Stimulated activated memory B cell treated with anti-CD40 and anti-IgM and Interleukin-4, amounts not matched to agents 10 μg/mL and 1 μg/mL and 100 μg/mL, for 72 hours (primary cell): ENCODE results near the gene CDC7.

Experiments
- ATAC-seq: fragments of 150-1000 bp; cut with Tn5 transposase; 2 replicates; pipeline ENCODE4 v1.10.0; 2021
- H3K27ac Mint-ChIP-seq: one replicate; pipeline ENCODE4 v1.8.0; 2022; ENCODE audit warnings: mild to moderate bottlenecking, mixed read lengths
- H3K27me3 Mint-ChIP-seq: one replicate; pipeline ENCODE4 v1.8.0; 2022; ENCODE audit warnings: mixed read lengths
- H3K36me3 Mint-ChIP-seq: one replicate; pipeline ENCODE4 v1.8.0; 2022; ENCODE audit warnings: mixed read lengths
- H3K4me1 Mint-ChIP-seq: one replicate; pipeline ENCODE4 v1.8.0; 2022; ENCODE audit warnings: mixed read lengths
- H3K4me3 Mint-ChIP-seq: one replicate; pipeline ENCODE4 v1.8.0; 2022; ENCODE audit warnings: mild to moderate bottlenecking, moderate library complexity, mixed read lengths
- H3K9me3 Mint-ChIP-seq: one replicate; pipeline ENCODE4 v1.8.0; 2022; ENCODE audit warnings: mixed read lengths

Gene CDC7

DNA sequence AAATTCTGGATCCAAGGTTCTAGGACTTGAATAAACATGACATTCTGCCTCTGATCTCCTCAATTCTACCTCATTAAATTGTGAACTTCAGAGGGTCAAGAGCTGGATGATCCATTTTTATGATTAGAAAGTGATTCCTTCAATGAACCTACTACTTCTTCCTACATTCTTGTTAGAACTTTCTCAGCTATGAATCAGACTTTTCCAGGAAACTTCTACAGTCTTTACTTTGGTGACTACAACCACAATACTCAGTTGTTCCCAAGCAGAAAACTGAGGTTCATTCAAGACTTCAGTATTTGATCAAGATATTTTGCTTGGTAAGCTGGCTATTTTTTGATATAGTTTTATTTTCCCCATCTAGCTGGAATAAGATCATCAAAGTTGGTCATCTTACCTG is 51.4 kb downstream of the CDC7 start:
- no peak overlapping the region for H3K27ac Mint-ChIP-seq
- H3K9me3 Mint-ChIP-seq: no peaks in the 10 kb centered on the region
- H3K36me3 Mint-ChIP-seq: no peaks in the 10 kb centered on the region
- peaks cover 18% of the 10 kb centered on the region for H3K27me3 Mint-ChIP-seq
- ATAC-seq: no peak
- no peaks in the 10 kb centered on the region for H3K4me1 Mint-ChIP-seq
- no peak overlapping the region for H3K4me3 Mint-ChIP-seq

- H3K9me3 Mint-ChIP-seq: no peaks in the 10 kb centered on the region
- H3K4me3 Mint-ChIP-seq: no peak overlapping the region
- peaks cover 13% of the 10 kb centered on the region for H3K27me3 Mint-ChIP-seq
- no peak for ATAC-seq
- no peak overlapping the region for H3K27ac Mint-ChIP-seq
- no peaks in the 10 kb centered on the region for H3K36me3 Mint-ChIP-seq
- no peaks in the 10 kb centered on the region for H3K4me1 Mint-ChIP-seq
Observed at GRCh38 chr1:91552596-91552995, 51.9 kb downstream of the CDC7 start.

GRCh38 chr1:91553177-91553591 is 52.5 kb downstream of the CDC7 start:
- no peaks in the 10 kb centered on the region for H3K9me3 Mint-ChIP-seq
- no peak overlapping the region for H3K4me3 Mint-ChIP-seq
- H3K27ac Mint-ChIP-seq: no peak overlapping the region
- no peaks in the 10 kb centered on the region for H3K4me1 Mint-ChIP-seq
- ATAC-seq: no peak
- no peaks in the 10 kb centered on the region for H3K36me3 Mint-ChIP-seq
- H3K27me3 Mint-ChIP-seq: peaks cover 12% of the 10 kb centered on the region

GRCh38 chr1:91555074-91555730 is 54.6 kb downstream of the CDC7 start:
- H3K4me1 Mint-ChIP-seq: no peaks in the 10 kb centered on the region
- no peaks in the 10 kb centered on the region for H3K9me3 Mint-ChIP-seq
- no peak overlapping the region for H3K27ac Mint-ChIP-seq
- H3K4me3 Mint-ChIP-seq: no peak overlapping the region
- peaks cover 12% of the 10 kb centered on the region for H3K27me3 Mint-ChIP-seq
- no peaks in the 10 kb centered on the region for H3K36me3 Mint-ChIP-seq
- no peak for ATAC-seq

GRCh38 chr1:91555821-91556531 is 55.3 kb downstream of the CDC7 start:
- H3K36me3 Mint-ChIP-seq: no peaks in the 10 kb centered on the region
- H3K27me3 Mint-ChIP-seq: peaks cover 12% of the 10 kb centered on the region
- ATAC-seq: peak; percentile 59
- no peaks in the 10 kb centered on the region for H3K9me3 Mint-ChIP-seq
- H3K4me1 Mint-ChIP-seq: no peaks in the 10 kb centered on the region
- H3K27ac Mint-ChIP-seq: no peak overlapping the region
- H3K4me3 Mint-ChIP-seq: no peak overlapping the region

- ATAC-seq: no peak
- Mint-ChIP-seq H3K27ac (no peak overlapping the region), H3K27me3 (peaks cover 12% of the 10 kb centered on the region), H3K4me3 (no peak overlapping the region), H3K4me1 (no peaks in the 10 kb centered on the region), H3K9me3 (no peaks in the 10 kb centered on the region), H3K36me3 (no peaks in the 10 kb centered on the region)
Observed at GRCh38 chr1:91556556-91556955, 55.9 kb downstream of the CDC7 start.

- no peaks in the 10 kb centered on the region for H3K4me1 Mint-ChIP-seq
- no peaks in the 10 kb centered on the region for H3K36me3 Mint-ChIP-seq
- no peak for ATAC-seq
- no peak overlapping the region for H3K4me3 Mint-ChIP-seq
- no peaks in the 10 kb centered on the region for H3K9me3 Mint-ChIP-seq
- H3K27ac Mint-ChIP-seq: no peak overlapping the region
- peaks cover 12% of the 10 kb centered on the region for H3K27me3 Mint-ChIP-seq
Observed at GRCh38 chr1:91557039-91557690, 56.5 kb downstream of the CDC7 start.

DNA sequence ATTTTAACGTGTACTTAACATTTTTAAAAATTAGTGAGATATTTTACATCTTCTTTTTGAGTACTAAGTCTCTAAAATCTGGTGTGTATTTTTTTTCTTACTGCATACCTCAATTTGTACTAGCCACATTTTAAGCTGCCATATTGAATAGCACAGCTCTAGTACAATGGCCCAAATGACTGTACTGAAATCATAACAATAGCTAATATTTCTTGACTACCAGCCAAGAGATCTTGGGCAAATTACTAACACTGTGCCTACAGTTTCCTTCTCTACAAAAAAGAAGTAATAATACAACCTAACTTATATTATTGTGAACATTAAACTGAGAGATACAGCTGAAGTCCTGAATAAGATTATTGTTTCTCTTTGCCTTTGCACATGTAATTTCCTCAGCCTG is 57.2 kb downstream of the CDC7 start:
- H3K27ac Mint-ChIP-seq: no peak overlapping the region

DNA sequence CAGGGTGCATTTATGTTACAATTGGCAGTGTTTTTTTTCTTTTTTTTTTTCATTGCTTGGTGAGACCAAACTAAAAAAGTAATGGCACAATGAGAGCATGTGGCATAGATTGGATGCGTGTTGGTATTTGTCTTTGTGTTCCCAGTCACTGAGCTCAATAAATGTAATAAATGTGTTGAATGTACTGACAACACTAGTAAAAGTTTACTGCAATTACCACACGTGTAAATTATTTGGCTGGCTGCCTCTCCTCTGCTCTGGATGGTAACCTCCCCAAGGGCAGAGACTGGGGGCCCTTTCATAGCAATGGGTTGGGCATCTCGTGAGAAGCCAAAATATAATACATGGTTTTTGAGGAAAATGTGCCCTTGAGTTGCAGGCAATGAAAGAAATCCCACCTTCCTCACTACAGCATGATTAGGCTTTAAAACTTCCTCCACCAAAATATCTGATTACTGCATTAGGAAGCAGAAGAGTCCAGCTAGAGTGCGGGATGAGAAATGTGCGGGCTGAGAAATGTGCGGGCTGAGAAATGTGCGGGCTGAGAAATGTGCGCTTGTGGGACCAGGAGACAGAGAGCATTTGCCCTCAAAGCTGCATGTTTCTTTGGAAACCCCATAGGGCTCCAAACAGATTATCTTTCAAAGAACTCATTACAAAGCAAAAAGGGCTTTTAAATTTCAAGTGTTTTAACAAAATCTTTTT is 58.5 kb downstream of the CDC7 start:
- H3K4me3 Mint-ChIP-seq: no peak overlapping the region
- no peaks in the 10 kb centered on the region for H3K4me1 Mint-ChIP-seq
- ATAC-seq: no peak
- no peaks in the 10 kb centered on the region for H3K36me3 Mint-ChIP-seq
- peaks cover 12% of the 10 kb centered on the region for H3K27me3 Mint-ChIP-seq
- H3K9me3 Mint-ChIP-seq: peaks cover 3% of the 10 kb centered on the region
- H3K27ac Mint-ChIP-seq: no peak overlapping the region

More for the DNA sequence above, 57.2 kb downstream of the CDC7 start:
- Mint-ChIP-seq H3K27me3 (peaks cover 12% of the 10 kb centered on the region), H3K4me3 (no peak overlapping the region), H3K36me3 (no peaks in the 10 kb centered on the region), H3K4me1 (no peaks in the 10 kb centered on the region), H3K9me3 (no peaks in the 10 kb centered on the region)
- ATAC-seq: no peak

DNA sequence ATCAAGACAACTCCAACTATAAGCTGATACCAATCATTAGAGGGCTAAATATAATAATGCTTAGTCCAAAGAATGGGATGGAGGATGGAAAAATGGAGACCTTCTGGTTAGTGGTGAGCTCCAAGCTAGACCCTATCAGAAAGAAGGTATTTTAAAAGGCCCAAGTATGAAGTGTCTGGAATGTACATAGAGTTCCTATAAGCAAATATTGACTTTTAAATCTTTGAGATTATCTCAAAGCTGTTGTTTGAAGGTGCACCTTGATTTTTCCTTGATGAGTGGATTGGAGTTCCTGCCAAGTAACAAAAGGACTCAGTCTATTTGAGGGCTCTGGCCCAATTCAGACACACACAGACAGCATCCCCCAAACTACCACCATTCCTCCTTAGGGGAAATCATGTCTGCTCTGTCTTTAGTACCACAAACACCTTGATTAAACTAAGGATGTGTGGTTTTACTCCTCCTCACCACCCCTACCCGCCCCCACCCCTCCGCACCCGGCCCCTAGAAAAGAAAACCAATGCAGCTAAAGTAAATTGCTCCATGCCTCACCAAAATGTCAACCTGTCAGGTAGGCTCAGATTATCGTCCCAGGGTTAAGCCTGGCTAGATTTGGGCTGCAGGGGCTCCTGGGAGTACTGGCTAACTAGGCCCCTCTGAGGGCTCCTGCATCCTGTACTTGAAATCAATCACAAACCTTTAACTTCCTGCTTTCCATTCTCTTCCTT is 59.4 kb downstream of the CDC7 start:
- no peak for ATAC-seq
- H3K4me1 Mint-ChIP-seq: no peaks in the 10 kb centered on the region
- H3K4me3 Mint-ChIP-seq: no peak overlapping the region
- no peak overlapping the region for H3K27ac Mint-ChIP-seq
- H3K9me3 Mint-ChIP-seq: peaks cover 4% of the 10 kb centered on the region
- H3K27me3 Mint-ChIP-seq: peaks cover 10% of the 10 kb centered on the region
- H3K36me3 Mint-ChIP-seq: no peaks in the 10 kb centered on the region

DNA sequence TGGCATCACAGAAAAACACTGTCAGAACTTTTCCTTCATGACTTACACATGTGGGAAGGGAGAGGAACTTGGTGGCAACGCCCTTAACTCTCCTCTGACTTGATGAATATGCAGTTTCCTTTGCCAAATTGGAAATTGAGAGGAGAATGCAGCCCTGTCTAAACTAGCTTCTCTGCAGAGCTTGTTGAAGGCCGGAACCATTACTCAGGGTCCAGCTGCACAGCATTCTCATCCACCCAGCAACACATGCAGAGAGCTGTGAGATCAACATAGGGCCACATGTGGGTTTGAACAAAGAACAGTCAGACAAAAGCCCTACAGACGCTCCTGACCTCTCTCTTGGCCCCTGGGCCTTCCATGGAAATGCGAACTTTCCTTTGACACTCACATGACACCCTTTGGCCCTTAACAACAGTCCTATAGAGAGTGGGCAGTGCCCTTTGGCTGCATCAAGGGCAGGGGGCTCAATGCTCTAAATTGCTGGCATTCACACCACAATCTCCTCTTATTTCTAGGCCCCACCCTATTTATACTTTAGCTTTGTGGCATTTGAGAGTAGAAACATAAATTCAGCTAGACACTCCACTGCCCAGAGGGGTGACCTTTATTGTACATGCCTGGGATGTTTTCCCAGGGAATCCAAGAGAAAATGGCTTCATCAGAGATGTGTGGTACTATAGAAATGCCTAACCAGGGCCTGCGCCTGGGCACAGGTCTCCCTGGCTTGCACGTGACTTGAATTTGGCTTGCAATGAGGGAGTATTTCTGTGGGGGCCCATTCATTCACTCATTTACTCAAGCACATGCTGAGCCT is 64.4 kb downstream of the CDC7 start:
- H3K4me3 Mint-ChIP-seq: no peak overlapping the region
- peaks cover 4% of the 10 kb centered on the region for H3K9me3 Mint-ChIP-seq
- ATAC-seq: no peak
- peaks cover 9% of the 10 kb centered on the region for H3K4me1 Mint-ChIP-seq
- H3K27ac Mint-ChIP-seq: no peak overlapping the region
- H3K27me3 Mint-ChIP-seq: no peaks in the 10 kb centered on the region
- no peaks in the 10 kb centered on the region for H3K36me3 Mint-ChIP-seq

GRCh38 chr1:91567583-91567982 is 66.9 kb downstream of the CDC7 start:
- no peak for ATAC-seq
- H3K9me3 Mint-ChIP-seq: peaks cover 4% of the 10 kb centered on the region
- peaks cover 21% of the 10 kb centered on the region for H3K4me1 Mint-ChIP-seq
- H3K27me3 Mint-ChIP-seq: no peaks in the 10 kb centered on the region
- H3K27ac Mint-ChIP-seq: no peak overlapping the region
- no peak overlapping the region for H3K4me3 Mint-ChIP-seq
- H3K36me3 Mint-ChIP-seq: no peaks in the 10 kb centered on the region

- H3K36me3 Mint-ChIP-seq: no peaks in the 10 kb centered on the region
- peaks cover 4% of the 10 kb centered on the region for H3K9me3 Mint-ChIP-seq
- no peak overlapping the region for H3K4me3 Mint-ChIP-seq
- H3K4me1 Mint-ChIP-seq: peaks cover 24% of the 10 kb centered on the region
- H3K27ac Mint-ChIP-seq: no peak overlapping the region
- no peaks in the 10 kb centered on the region for H3K27me3 Mint-ChIP-seq
- ATAC-seq: no peak
Observed at GRCh38 chr1:91568261-91568660, 67.6 kb downstream of the CDC7 start.

GRCh38 chr1:91569411-91570119 is 68.9 kb downstream of the CDC7 start:
- no peaks in the 10 kb centered on the region for H3K27me3 Mint-ChIP-seq
- no peak overlapping the region for H3K27ac Mint-ChIP-seq
- no peaks in the 10 kb centered on the region for H3K9me3 Mint-ChIP-seq
- no peak for ATAC-seq
- H3K4me3 Mint-ChIP-seq: no peak overlapping the region
- H3K36me3 Mint-ChIP-seq: no peaks in the 10 kb centered on the region
- H3K4me1 Mint-ChIP-seq: peaks cover 24% of the 10 kb centered on the region
